ENCODE data around the gene CDK5RAP2. TPM values are rescaled to one million over a fixed set of nuclear protein-coding genes. Genes with fewer than 3 reads are reported as not detected.

Gene CDK5RAP2
- total RNA-seq, 1 donor from 2014 or later, result 54.5 TPM

- no peak overlapping the region for H3K27ac ChIP-seq
- no peaks in the 10 kb centered on the region for H3K27me3 ChIP-seq
- DNase-seq (ENCODE audit: extremely low spot score in 2 of 2), result no peak
- TF ChIP-seq POLR2AphosphoS5 (IDR thresholded peaks at IDR 0.05; ENCODE audit: insufficient read depth in 1 of 2, low read depth in 1 of 2), result no peak
- TF ChIP-seq CTCF (IDR thresholded peaks at IDR 0.05), result no peak
- TF ChIP-seq POLR2A (IDR thresholded peaks at IDR 0.05), result no peak
- intact Hi-C loops (cut with DNase I), result no loop called here
- H3K4me1 ChIP-seq, result peaks cover 5% of the 10 kb centered on the region
- peaks cover 0 to 44% of the 10 kb centered on the region in 2 donors for H3K36me3 ChIP-seq
- H3K4me3 ChIP-seq, result no peak overlapping the region
- H3K9me3 ChIP-seq, result no peaks in the 10 kb centered on the region
Measured at GRCh38 chr9:120536949-120537640, 42.9 kb downstream of the CDK5RAP2 start.

- H3K9me3 ChIP-seq, result no peaks in the 10 kb centered on the region
- no peak overlapping the region for H3K27ac ChIP-seq
- no peak for DNase-seq (ENCODE audit: extremely low spot score in 2 of 2)
- no peak overlapping the region for H3K4me3 ChIP-seq
- no peaks in the 10 kb centered on the region for H3K27me3 ChIP-seq
- intact Hi-C loops (cut with DNase I), result no loop called here
- TF ChIP-seq CTCF (IDR thresholded peaks at IDR 0.05) (no peak), POLR2AphosphoS5 (IDR thresholded peaks at IDR 0.05; ENCODE audit: insufficient read depth in 1 of 2, low read depth in 1 of 2) (no peak)
- peaks cover 0 to 47% of the 10 kb centered on the region in 2 donors for H3K36me3 ChIP-seq
- peaks cover 5% of the 10 kb centered on the region for H3K4me1 ChIP-seq
Measured at GRCh38 chr9:120536094-120536493, 43.9 kb downstream of the CDK5RAP2 start.

- TF ChIP-seq POLR2AphosphoS5 (IDR thresholded peaks at IDR 0.05; ENCODE audit: insufficient read depth in 1 of 2, low read depth in 1 of 2) (no peak), POLR2A (IDR thresholded peaks at IDR 0.05) (no peak), CTCF (IDR thresholded peaks at IDR 0.05) (no peak)
- Histone ChIP-seq H3K27ac (no peak overlapping the region), H3K36me3 (peaks cover 0 to 47% of the 10 kb centered on the region in 2 donors), H3K27me3 (no peaks in the 10 kb centered on the region), H3K4me3 (no peak overlapping the region), H3K9me3 (no peaks in the 10 kb centered on the region), H3K4me1 (peaks cover 5% of the 10 kb centered on the region)
- no peak for DNase-seq (ENCODE audit: extremely low spot score in 2 of 2)
- intact Hi-C loops (cut with DNase I), result no loop called here
Measured at GRCh38 chr9:120534266-120534665, 45.7 kb downstream of the CDK5RAP2 start.

GRCh38 chr9:120532891-120533290, 47.1 kb downstream of the CDK5RAP2 start:
- no peaks in the 10 kb centered on the region for H3K27me3 ChIP-seq
- no peak overlapping the region for H3K4me3 ChIP-seq
- intact Hi-C loops (cut with DNase I), result no loop called here
- peaks cover 5% of the 10 kb centered on the region for H3K4me1 ChIP-seq
- H3K27ac ChIP-seq, result peak overlapping the region; percentile 80
- no peaks in the 10 kb centered on the region for H3K9me3 ChIP-seq
- peaks cover 0 to 54% of the 10 kb centered on the region in 2 donors for H3K36me3 ChIP-seq
- no peak for DNase-seq (ENCODE audit: extremely low spot score in 2 of 2)
- TF ChIP-seq POLR2AphosphoS5 (IDR thresholded peaks at IDR 0.05; ENCODE audit: insufficient read depth in 1 of 2, low read depth in 1 of 2) (no peak), CTCF (IDR thresholded peaks at IDR 0.05) (no peak), POLR2A (IDR thresholded peaks at IDR 0.05) (no peak)

GRCh38 chr9:120532475-120532874, 47.5 kb downstream of the CDK5RAP2 start:
- DNase-seq (ENCODE audit: extremely low spot score in 2 of 2), result peak in 1 of 2 donors; percentile 91
- H3K27ac ChIP-seq, result peak overlapping the region; percentile 80
- no peak overlapping the region for H3K4me3 ChIP-seq
- TF ChIP-seq CTCF (IDR thresholded peaks at IDR 0.05), result no peak
- peak; percentile 32 to 56 for TF ChIP-seq POLR2AphosphoS5 (IDR thresholded peaks at IDR 0.05; ENCODE audit: insufficient read depth in 1 of 2, low read depth in 1 of 2)
- peaks cover 5% of the 10 kb centered on the region for H3K4me1 ChIP-seq
- H3K27me3 ChIP-seq, result no peaks in the 10 kb centered on the region
- intact Hi-C loops (cut with DNase I), result no loop called here
- no peaks in the 10 kb centered on the region for H3K9me3 ChIP-seq
- H3K36me3 ChIP-seq, result peaks cover 0 to 56% of the 10 kb centered on the region in 2 donors

Data from vagina (tissue), 2 donors.